NCI-H1092 treated with DMSO at 0.1 percent for 48 hours (cell line): ENCODE data around the gene UNC93B1.
A peak's percentile ranks its signal among the peaks of the same experiment; 100 is the strongest.

Experiments used
- DNase-seq: peaks from one replicate; lab custom pipeline; 2025; lab: John Stamatoyannopoulos, UW

The UNC93B1 gene

DNA sequence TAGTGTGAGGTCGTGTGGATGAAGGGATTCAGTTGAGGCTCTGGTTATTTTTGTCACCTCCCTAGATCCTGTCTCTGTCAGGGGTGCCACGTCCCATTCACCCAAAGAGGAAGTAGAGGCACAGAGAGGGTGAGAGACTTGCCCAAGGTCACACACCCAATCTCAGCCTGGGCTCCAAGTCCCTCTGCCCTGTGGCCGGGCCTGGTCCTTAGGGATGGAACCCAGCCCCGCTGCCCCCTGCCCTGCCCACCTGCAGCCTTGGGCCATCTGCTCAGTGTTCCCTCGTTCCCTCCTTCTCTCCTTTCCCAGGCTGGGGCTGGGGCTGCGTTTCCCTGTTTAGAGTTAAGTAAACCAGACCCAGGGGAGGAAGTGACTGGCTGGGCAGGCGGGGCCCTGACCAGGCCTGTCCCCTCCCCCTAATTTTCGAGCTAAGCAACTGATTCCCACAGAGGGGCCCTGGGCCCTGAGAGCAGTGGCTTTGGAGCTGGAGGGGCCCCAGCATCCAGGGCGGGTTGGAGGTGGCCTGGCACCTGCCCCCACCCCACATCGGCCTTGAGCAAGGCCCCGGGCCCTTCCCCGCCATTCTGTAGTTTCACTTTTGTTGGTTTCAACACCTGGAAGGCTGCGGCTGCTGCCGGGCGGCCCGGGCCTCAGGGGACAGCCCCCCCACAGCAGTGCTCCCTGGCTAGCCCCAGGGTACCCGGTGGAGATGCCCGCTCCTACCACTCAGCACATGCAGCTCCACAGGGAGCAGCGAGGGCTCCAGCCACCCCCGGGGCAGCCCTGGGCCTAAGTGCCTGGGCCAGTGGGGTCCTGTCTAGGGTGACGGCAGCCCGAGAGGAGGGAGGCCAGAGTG is 36.4 kb upstream of the UNC93B1 start:
- DNase-seq = no peak

DNA sequence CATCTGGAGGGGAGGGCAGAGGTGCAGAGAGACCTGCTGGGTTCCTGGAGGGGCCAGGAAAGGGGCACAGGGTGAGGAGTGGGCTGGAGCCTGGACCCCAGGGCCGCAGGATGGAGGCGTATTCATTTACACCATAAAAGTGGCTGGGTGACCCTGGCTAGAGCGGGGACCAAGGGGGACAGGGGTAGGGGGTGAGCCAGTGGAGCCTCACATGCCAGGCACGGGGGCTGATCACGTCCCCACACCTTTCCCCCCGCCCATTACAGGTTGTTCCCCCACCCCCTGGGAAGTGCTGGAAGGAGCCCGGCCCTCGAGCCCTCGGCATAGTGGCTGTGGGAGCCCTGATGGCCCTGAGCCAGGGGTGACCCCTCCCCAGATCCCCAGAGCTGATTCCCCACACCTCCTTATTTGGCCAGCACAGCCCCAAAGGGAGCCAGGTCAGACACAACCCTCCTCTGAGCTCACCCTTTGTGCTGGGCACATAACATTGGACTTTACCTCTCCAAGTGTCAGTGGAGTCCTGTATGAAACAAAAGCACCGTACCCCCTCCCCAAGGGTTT is 35.7 kb upstream of the UNC93B1 start:
- no peak for DNase-seq

DNA sequence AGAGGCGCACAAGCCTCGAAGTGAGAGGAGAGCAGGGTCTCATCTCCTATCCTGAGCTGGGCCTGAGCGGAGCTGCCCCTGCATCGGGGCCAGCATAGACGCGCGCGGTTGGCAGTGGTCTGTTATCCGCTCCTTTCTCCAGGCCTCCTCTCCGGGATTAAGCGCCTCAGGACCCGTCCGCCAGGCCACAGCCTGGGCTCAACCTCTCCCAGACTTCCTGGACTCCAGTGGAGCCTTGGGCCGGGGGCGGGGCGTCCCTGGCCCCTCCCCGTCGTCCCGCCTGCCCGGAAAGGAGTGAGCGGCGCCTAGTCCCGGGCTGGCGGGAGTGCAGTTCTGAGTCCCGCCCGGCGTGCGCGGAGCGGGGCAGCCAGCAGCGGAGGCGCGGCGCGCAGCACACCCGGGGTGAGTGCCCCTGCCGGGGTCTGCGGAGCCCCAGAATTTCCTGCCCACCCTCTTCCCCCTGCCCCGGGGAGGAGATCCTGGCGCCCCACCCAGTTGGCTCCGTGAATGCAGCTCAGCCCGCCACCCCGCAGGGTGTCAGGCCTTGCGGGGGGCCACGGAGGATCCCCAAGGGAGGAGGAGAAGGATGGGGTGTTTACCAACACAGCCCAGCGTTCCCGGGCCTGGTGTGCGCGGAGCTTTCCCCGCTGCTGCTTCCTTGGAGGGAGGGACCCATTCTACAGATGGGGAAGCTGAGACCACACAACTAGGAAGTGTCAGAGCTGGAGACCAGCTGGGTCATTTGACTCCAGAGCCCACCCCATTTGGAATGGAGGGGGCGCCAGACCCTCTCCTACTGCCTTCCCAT is 35.0 kb upstream of the UNC93B1 start, which contains the start of gene TCIRG1:
Gene TCIRG1, plus strand, starts transcription at position 308 of the 808 bp plus-strand sequence. CDS start 2,247 bp downstream, outside the sequence.
- no peak for DNase-seq

DNA sequence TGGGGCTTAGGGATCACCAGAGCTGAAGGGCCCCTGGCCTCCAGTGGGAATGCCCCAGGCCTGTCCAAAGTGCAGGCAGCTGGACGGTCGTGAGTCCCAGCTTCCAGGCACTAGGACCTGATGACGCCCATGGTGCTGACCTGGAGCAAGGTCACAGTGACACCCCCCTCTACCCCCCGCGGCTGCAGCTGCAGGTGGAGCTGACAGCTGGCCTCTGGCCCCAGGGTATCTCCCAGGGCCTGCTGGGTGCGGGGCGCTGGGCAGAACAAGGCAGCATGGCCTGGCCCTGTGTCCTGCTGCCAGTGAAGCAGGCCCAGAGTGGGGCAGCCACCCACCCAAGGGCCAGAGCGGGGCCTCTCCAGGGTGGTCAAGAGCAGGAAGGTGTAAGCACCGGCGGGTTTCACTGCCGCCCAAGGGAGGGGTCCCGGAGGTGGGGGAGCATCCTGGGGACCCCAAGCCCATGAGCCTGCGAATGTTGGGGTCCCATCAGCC is 34.4 kb upstream of the UNC93B1 start:
- DNase-seq = no peak

DNA sequence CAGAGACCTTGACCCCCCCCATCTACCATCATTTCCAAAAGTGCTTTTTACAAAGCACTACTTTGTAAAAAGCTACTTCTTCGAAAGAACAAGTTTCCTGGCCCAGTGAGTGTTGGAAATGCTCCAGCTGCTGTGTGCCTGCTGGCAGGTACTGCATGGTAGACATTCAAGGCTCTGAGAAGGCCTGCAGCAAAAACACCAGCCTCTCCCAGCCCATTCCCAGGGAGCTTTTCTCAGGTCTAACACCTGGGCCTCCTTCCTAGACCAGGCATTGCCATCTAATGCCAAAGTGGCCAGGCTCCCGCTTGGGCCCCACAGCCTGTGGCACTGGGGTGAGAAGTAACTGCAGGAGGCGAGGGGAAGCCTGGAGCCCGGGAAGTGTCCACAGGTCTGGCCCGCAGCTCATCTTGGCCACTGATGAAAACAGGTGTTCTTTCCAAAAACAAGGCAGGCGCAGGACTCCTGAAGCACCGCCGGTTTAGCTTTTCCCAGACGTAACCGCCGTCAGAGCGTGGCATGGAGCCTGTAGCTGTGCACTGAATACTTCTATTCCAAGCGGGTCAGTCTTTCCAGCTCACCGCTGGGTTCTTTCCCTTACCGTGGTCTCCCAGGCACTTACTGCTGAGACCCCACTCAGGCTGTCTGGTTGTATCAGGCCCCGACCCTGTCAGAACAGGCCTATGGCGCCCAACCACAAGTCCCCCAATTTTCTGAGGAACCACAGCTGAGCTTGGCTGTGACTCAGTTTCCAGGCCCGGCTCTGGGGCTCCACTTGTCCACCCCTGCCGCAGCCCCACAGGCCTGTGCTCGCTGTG is 33.7 kb upstream of the UNC93B1 start:
- DNase-seq = no peak

DNA sequence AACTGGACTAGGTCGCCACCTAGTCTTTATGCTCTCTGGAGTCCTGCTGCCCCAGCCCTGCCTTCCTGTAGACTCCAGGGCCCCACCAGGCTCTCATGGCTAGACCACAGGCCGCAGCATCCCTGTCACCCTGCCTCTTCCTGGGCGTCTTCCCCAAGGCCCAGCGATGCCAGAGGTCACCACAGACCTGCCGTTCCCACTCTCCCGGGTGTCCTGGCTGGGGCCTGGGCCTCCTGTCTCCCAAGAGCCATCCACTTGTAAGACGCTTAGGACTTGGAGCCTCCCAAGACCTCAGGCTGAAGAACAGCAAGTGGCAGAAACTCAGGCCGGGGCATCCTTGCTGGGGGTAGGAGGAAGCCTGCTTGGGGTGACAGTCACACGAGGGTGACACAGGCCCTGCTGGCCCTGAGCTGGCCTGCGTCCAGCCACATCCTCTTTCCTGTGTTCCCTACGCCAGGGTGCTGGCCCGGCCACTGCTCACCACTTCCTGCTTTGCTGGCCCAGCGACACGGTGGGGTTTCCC is 32.9 kb upstream of the UNC93B1 start:
- DNase-seq = no peak

DNA sequence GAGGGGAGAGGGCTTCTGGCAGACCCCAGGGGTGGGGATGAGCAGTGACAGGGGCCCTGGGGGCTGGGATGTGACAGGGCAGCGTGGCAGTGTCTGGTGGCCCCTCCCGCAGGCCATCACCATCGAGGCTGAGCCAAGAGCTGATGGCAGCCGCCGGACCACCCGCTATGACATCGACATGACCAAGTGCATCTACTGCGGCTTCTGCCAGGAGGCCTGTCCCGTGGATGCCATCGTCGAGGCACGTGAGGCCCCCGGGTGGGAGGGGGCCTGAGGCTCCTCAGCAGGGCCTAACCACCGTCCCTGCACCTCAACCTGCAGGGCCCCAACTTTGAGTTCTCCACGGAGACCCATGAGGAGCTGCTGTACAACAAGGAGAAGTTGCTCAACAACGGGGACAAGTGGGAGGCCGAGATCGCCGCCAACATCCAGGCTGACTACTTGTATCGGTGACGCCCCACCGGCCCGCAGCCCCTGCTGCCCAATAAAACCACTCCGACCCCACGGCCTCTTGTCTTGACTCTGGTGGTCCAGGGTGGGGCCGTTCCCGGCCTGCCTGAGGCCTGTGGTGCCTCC is 32.3 kb upstream of the UNC93B1 start:
- no peak for DNase-seq

DNA sequence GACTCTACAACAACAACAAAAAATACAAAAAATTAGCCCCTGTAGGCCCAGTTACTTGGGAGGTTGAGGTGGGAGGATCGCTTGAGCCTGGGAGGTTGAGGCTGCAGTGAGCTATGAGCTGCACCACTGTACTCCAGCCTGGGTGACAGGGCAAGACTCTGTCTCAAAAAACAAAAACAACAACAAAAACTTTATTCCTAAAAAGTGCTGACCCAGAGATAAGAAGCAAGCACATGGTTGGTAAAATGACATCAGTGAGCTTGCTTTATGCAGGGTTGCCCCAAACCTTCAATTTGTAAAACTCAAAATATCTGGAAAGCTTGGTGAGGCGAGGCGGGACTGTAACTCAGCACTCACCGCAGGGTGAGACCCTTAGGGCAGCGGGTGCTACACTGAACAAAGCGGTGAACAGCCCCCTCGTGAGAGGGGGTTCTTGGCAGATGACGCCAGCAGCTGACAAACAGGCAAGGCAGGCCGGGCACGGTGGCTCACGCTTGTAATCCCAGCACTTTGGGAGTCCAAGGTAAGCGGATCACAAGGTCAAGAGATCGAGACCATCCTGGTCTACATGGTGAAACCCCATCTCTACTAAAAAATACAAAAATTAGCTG is 31.5 kb upstream of the UNC93B1 start:
- no peak for DNase-seq

DNA sequence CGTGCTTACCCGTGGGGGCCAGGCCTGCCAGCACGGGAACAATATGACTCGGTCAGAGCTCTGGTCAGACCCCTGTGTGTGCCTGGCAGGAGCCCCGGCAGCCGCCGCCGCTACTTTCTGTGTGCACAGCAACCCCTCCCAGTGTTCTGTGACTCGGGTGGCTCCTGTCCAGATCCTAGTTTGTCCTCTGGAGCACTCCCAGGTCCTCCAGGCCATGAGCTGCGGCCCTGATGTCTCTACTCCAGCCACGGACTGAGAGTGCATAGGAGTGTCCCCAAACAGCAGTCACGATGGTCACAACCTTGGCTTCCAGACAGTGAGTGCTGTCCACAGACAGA is 29.8 kb upstream of the UNC93B1 start:
- DNase-seq = no peak

DNA sequence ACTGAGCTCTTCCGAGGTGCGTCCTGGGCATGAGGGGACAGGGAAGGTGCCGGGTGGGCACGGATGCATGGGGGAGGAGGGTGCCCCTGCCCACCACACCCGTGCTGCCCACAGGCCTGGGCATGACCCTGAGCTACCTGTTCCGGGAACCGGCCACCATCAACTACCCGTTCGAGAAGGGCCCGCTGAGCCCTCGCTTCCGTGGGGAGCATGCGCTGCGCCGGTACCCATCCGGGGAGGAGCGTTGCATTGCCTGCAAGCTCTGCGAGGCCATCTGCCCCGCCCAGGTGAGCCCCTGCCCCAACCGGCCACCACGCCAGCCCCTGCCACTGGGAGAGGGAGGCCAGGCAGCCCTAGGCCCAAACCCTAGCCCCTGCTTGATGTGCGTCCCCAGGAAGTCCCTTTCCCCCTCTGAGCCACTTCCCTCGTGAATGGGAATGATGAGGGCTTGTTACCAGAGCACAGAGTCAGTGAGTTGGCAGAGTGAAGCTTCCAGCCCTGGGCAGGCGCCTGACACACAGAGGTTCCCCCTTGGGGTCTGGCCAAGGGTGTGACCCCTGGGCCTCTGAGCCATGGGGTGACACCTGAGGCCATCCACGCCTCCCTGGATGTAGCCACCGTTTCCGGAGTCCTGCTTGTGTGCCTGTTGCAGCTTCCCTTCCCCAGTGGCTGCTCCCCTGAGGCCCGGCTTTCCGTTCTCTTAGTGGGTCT is 29.3 kb upstream of the UNC93B1 start:
- DNase-seq = no peak

DNA sequence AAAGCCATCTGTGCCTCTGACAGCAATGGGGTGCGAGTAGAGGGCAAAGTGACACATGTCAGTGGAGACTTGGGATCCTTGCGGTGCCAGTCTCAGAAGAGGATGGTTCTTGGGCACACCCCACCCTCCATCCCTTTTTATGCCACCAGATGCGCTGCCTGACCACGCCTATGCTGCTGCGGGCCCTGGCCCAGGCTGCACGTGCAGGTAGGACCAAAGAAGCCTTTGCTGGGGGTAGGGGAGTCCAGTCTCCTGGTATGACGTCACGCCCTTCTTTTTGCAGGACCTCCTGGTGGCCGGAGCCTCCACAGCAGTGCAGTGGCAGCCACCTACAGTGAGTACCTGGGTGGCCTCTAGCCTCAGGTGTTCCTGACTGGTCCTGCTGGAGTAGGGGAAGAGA is 28.1 kb upstream of the UNC93B1 start:
- no peak for DNase-seq

DNA sequence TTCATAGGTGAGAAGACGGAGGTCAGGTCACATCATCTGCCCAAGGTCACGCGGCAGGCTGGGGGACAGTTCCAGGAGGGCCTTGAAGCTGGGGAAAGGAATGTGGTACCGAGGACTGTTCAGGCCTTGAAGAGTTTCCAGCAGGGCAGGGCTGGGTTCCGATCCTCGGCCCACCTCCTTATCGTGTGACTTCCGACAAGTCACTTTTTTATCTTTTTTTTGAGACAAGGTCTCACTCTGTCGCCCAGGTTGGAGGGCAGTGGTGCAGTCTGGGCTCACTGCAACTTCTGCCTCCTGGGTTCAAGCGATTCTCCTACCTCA is 27.2 kb upstream of the UNC93B1 start:
- DNase-seq = no peak

DNA sequence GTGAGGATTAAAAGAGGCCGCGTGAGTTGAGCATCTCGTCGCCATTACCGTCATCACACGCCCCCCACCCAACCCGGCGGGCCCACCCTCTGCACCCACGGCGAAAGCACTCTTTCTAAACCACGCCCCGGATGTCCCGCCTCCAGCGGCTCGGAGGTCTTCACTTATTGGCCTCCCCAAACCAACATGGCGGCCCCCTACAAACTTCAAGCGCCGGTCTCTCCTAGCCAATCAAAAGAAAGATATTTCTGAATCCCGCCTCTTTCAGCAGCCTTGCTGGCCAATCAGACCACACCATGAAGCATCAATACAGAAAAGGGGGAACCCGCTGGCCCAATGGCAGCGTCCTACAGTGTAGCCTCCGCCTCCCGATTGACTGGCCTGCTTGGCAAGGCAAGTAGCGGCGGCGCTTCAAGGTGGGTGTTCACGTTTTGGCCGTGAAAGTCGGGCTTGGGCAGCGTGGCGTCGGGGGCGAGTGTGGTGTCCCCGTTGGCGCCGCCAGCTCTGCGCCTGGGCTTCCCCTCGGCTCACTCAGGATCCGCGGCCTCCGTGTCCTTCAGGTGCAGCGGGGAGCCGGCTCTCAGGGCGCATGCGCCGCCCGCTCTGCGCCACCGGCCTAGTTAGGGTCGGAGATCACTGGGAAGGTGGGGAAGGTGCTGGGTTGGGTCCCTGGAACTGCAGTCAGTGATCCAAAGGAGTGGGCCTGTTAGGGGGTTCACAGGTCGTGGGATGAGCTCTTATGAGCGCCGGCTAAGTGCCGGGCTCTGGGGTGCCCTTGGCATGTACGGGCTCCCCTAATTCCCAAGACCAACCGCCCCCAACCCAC is 26.6 kb upstream of the UNC93B1 start, which contains the start of gene NDUFS8:
Gene NDUFS8, plus strand, starts transcription at position 364 of the 826 bp plus-strand sequence. CDS start 1,471 bp downstream, outside the sequence.
- DNase-seq = peak; percentile 100

DNA sequence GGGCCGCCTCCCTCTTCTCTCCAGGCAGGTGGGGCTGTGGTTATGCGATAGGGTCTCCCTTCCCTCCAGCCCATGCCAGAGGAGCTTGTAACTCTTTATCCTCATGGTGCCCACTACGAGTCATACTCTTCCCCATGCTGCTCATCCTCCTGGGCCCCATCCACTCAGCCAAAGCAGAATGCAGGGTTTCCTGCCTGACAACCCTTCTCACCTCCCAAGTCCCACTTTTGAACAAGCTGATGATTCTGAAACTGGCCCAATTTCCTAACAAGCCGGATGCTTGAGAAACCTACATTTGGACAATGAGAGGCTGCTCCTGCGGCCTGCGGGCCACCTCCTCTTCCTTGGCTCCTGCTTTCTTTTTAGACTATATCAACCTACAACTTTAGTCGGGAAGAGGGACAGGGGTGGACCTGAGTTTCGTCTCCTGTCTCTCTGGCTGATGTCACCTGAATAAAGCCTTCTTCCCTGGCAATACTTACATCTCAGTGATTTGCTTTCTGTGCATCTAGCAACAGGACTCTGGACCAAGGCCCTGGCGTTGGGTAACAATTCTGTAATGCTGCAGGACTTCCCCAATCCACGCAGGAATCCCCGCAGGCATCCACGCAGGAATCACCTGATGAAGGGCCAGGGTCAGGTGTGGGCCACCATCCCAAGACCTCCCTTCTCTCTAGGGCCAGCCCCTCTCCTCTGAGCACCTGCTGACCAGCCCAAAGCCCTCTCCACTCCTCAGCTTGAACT is 25.1 kb upstream of the UNC93B1 start:
- DNase-seq = no peak

DNA sequence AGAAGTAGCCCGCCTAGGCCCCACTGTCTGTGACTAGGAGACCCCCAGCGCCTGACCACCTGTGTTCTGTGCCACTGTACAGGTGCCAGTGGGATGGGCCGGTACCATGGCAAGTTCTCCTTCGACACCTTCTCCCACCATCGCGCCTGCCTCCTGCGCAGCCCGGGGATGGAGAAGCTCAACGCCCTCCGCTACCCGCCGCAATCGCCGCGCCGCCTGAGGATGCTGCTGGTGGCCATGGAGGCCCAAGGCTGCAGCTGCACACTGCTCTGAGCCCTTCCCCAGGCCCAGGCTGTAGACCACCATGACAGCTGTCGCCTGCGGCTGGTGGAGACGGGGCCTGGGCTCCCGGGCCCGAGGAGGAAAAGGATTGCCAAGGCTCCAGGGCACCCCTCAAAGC is 23.8 kb upstream of the UNC93B1 start:
- DNase-seq = no peak

DNA sequence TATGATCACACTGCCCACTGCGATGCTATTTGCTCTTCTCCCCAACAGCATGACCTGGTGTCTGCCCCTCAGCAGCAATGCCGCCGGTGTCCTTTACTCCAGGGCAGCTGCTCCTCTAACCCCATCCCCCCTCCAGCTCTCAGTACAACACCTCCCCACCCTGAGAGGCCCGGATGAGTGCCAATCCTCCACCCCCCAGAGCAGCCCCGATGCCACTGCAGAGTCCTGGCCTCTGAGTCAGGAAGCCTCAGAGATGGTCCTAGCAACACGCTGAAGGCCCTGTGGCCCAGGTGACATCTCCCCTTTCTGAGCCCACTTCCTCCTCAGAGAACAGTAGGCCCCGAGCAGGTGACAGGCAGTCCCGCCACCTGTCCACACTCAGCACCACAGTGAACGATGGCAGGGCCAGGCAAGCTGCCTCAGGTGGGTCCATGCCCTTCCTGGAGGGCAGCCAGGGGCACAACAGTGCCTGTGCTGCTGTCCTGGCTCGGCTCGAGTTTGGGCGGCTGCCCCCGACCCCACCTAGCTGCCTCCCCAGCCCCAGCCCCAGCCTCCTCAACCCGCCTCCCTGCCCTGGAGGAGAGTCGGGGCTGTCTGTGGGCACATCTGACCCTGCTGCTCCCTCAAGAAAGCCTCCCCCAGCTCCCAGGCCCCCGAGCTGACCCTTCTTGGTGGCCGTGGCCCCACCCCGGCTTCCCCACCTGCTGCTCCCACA is 22.7 kb upstream of the UNC93B1 start:
- DNase-seq = no peak

DNA sequence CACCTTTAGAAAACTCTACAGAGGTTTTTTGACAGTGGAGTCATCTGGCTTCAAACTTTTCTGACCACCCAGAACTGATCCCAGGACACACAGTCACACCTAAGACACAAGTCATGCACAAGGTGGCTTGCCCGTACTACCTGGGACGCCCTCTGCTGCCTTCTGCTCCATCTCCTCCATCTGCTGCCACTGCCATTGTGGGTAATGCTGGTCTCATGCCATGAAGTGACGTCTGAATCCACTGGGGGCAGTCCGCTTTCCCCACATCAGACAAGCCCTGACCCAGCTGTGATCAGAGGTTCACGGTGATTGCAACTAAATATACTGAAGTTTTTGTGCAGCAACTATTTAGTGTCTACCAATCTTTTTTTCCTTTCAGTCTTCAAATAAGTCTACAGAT is 21.1 kb upstream of the UNC93B1 start:
- no peak for DNase-seq

DNA sequence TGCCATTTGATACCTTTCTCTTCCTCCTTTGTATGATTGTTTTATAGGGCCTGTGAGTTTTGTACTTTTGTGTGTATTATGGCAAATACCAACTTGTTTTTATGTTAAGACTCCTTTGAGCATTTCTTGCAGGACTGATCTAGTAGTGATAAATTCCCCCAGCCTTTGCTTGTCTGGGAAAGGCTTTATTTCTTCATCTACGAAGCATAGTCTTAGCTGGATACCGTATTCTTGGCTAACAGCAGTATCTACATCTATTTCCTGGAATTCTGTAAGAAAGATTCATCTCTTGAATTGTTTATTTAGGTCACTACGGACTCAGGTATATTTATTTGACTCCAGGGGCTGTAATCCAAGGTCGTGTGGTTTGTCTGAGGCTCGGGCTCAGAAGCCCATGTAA is 20.6 kb upstream of the UNC93B1 start:
- DNase-seq = no peak
